ENCODE measurements around the gene IL9R. TPM values are rescaled to one million over a fixed set of nuclear protein-coding genes. Genes with fewer than 3 reads are reported as not detected.
"Not testable (repeated sequence)": the region's sequence is repeated elsewhere in the genome, so short reads cannot be mapped to it uniquely, and the experiment has no call there.

IL9R gene
- total RNA-seq, 1 experiment from 2014 or later: 1.4 TPM

DNA sequence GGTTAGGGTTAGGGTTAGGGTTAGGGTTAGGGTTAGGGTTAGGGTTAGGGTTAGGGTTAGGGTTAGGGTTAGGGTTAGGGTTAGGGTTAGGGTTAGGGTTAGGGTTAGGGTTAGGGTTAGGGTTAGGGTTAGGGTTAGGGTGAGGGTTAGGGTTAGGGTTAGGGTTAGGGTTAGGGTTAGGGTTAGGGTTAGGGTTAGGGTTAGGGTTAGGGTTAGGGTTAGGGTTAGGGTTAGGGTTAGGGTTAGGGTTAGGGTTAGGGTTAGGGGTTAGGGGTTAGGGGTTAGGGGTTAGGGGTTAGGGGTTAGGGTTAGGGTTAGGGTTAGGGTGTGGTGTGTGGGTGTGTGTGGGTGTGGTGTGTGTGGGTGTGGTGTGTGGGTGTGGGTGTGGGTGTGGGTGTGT is 33.0 kb downstream of the IL9R start:
- DNase-seq (ENCODE audit: low read depth, low spot score); H3K9me3 ChIP-seq (ENCODE audit: control insufficient read depth in 1 of 2, insufficient read depth in 1 of 2, low read depth in 1 of 2, low read length in 2 of 2); POLR2A ChIA-PET; H3K79me2 ChIP-seq (ENCODE audit: insufficient read depth, low read length); H3K9ac ChIP-seq (ENCODE audit: low read length); H3K36me3 ChIP-seq (ENCODE audit: control insufficient read depth in 1 of 2, insufficient read depth in 2 of 2, low read length in 2 of 2); H3K4me3 ChIP-seq (replicated peaks in 1 of 2; ENCODE audit: low read depth in 1 of 2, low read length in 2 of 2); RAD21 ChIA-PET (ENCODE audit: low non-redundant PET in 1 of 2, low total read pairs in 2 of 2, uncharacterized antibody in 2 of 2, unreplicated experiment in 2 of 2); CTCF ChIA-PET; H3K4me2 ChIP-seq (ENCODE audit: low read length); ATAC-seq; H2AFZ ChIP-seq (ENCODE audit: low read depth, low read length, poor library complexity, severe bottlenecking); intact Hi-C loops (cut with micrococcal nuclease); H4K20me1 ChIP-seq (ENCODE audit: insufficient read depth); H3K9me2 ChIP-seq (ENCODE audit: insufficient read depth); H3K27ac ChIP-seq (ENCODE audit: low read depth, low read length); BruUV-seq (replicated peaks); H3K27me3 ChIP-seq (ENCODE audit: insufficient read depth, low read length); H3K4me1 ChIP-seq (ENCODE audit: control insufficient read depth in 1 of 2, insufficient read depth in 2 of 2, low read length in 2 of 2): not testable (repeated sequence)

Other genes with a start within 250 kb of the IL9R start
- gene VAMP7, start 116.4 kb upstream of the IL9R start, total RNA-seq (2021; ENCODE audit: unreplicated experiment): 32.8 TPM

All from HCT116 (cell line).